DLD1 (cell line): ENCODE data around the gene EEFSEC.

Source experiments
- in situ Hi-C: cut with HindIII; loops from 2 replicates; pipeline ENCODE4 v1.10.0; 2017; ENCODE audit warnings: low sequenced_read_pairs

The EEFSEC gene

DNA sequence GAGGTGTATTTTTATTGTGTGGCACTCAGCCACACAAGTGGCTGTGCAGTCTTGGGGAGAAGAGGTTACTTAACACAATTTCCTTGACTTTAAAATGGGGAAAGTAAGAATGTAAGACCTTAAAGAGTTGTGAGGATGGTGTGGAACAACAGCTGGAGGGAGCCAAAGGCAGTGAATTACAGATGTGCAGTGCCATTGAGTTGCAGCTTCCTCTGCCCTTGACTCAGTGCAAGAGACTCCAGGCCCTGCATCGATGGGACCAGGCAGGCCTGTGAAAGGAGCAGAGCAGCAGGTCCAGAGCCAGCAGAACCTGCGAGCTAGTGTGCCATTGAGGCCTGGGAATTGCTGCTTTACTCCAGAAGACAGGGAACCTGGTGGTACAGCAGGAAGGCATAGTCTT is 27.2 kb downstream of the EEFSEC start:
- in situ Hi-C loops: no loop called here

GRCh38 chr3:128180913-128181312 is 27.6 kb downstream of the EEFSEC start:
- in situ Hi-C loops: no loop called here

DNA sequence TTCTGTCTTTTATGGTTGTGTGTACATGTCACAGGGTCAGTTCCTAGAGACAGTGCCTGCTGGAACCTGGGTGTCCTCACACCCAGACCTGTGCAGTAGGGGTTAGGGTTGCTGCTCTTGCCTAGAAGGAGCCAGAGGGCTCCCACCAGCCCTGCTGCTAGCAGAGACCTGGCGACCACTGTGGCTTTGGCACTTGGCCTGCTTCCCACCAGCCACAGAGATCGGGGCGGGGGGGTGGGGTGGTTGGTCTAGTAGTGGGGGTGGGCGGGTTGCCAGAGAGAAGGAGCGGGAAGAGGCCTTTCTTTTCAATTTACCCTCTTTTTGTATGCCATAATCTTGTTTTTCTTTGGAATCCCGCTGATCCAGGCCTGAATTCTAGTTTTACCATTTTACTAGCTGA is 29.4 kb downstream of the EEFSEC start:
- in situ Hi-C loops: no loop called here

GRCh38 chr3:128185630-128186447 is 32.6 kb downstream of the EEFSEC start:
- in situ Hi-C loops: no loop called here

DNA sequence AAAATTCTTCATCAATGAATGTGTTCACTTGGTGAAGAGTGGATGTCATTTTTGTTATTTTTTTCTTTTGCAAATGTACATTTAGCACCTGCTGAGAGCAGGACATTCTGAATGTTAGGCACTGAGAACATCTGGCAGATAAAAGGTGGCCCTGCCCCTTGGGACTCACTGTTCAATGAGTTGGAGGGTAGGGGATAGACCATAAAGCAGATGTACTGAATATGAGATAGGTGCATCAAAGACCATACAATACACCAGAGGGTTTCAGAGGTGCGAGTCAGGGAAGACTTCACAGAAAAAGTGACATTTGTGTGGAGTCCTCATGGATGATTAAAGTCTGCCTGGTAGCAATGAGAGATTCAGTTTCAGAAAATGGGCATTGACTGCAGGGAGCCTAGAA is 34.2 kb downstream of the EEFSEC start:
- in situ Hi-C loops: no loop called here

GRCh38 chr3:128188326-128188725 is 35.0 kb downstream of the EEFSEC start:
- in situ Hi-C loops: no loop called here

DNA sequence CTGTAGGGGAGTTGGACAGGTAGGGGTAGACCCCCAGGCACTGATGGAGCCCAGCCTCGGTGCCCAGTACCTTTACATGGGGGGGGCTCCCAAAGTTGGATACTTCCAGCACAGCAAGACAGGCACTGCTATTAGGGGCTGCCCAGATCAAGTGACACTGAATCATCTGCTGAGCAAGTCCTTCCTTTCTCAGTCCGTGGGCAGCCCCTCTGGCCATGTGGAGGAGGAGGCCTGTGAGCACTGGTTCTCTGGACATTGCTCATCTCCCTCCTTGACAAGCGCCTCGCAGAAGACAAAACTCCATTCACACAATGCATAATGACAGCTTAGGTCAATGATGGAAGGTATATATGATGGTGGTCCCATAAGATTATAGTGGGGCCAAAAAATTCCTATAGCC is 35.7 kb downstream of the EEFSEC start:
- in situ Hi-C loops: no loop called here

DNA sequence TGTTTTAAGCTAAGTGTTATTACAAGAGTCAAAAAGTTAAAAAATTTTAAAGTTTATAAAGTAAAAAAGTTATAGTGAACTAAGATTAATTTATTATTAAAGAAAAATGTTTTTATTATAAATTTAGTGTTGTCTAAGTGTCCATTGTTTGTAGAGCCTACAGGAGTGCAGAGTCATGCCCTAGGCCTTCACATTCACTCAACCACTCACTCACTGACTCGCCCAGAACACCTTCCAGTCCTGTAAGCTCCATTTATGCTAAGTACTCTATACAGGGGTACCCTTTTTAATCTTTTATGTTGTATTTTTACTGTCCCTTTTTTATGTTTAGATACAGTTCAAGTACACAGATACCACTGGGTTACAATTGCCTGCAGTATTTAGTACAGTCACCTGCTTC is 37.2 kb downstream of the EEFSEC start:
- in situ Hi-C loops: no loop called here

DNA sequence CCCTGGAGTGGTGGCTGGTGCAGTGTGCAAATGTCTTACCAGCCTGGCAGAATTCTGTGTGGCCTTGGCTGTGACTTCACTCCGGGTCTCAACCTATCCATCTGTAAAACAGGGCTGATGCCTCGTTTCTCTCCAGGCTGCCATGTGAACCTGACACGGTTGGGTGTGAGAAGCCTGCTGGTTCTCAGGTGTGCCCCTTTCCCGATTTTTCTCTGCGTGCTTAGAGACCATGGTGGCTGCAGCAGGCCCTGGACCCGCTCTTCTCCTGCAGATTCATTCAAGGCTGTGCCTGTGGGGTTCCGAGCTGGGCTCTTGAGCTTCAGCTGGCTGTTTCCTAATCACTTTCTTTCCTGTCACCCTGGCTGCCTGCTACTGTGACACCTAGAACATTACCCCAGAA is 38.9 kb downstream of the EEFSEC start:
- in situ Hi-C loops: no loop called here

DNA sequence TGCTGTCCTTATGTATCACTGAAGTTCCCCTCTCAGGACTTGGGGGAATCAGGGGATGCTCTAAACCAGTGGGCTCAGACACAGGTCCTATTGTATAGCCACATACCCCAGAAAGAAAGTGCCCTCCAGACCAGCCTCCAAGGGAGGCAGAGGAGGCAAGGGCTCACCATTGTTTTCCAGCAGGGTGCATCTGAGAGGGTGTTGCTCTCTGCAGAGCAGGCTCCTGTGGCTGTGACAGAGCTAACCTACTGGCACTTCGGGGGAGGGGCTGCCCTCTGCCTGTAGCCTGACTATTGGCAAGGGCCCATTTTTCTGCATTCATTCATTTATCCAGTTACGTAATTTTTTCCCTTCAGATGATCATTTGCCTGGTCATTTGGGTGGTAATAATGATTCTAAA is 39.9 kb downstream of the EEFSEC start:
- in situ Hi-C loops: no loop called here

DNA sequence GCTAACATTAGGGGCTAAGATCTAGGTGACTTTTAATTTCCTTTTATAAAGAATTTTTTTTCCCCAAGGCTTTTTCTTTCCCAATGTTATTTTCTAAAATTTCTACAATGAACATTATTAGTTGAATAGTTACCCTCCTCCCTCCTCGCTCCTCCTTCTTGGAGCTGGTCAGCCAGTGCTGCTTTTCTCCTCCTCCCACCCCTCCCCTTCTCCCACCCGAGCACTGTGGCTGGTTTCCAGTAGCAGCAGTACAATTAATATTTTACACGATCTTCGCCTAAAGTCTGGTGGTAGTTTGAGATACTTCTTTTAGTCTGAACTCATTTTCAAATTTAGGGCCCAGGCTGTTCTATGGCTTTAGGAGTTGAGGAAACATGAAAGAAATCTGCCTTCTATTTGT is 41.6 kb downstream of the EEFSEC start:
- in situ Hi-C loops: no loop called here

DNA sequence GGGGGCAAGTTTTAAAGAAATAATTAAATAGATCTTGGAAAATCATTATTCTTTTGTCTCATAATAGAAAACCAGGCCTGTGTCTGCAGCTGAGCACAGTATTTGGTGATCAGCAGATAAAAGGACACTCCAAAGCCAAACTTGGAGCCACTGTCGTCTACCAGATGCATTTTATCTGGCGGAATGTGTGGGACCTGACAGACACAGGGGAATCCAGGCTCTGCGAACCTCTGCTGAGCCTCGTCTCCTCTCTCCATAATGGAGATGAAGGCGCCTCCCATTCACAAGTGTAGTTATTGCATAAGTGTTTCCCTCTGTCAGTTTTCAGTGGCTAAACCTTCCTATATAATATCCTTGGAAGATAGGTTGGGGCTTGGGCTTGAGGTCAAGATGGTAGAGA is 42.1 kb downstream of the EEFSEC start:
- in situ Hi-C loops: no loop called here

DNA sequence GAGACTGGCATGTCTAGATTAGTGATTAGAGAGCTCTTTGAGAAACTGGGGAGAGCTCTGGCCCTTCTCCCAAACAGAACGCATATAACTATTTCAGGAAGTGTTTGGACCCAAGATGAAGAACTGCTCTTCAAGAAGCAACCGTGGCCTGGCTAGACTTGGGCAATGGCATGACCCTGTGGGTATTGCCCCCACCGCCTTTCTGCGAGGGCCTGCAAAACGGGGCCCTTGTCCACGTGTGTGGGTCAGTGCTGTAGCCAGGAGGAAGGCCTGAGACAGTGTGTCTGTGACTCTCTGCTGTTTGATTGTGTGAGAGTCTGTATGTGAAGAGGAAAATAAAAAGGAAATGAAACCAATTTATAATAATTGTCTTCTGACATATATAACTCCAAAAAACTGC is 42.5 kb downstream of the EEFSEC start:
- in situ Hi-C loops: no loop called here

GRCh38 chr3:128196647-128197046 is 43.4 kb downstream of the EEFSEC start:
- in situ Hi-C loops: no loop called here

- in situ Hi-C loops: no loop called here
Measured at GRCh38 chr3:128197855-128198254, 44.6 kb downstream of the EEFSEC start.

DNA sequence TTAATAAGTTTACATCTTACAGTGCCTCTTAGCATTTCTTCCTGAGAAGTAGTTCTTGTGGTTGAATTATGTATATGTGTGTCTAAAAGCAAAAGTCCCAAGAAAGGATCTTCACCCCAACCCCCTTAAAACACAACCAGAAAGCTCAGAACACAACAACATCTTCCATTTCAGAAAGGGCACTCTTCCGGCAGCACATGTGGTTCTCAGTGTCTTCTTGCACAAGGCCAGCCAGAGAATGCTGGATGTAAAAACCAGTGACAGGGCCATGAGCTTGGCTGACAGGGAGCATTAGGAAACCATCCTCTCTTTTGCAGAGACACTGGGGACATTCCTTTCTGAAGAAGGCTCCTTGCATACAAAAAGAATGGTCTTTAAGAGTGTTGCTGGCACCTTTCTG is 45.0 kb downstream of the EEFSEC start:
- in situ Hi-C loops: no loop called here

GRCh38 chr3:128199110-128199509 is 45.8 kb downstream of the EEFSEC start:
- in situ Hi-C loops: no loop called here

GRCh38 chr3:128201158-128201755 is 48.0 kb downstream of the EEFSEC start:
- in situ Hi-C loops: no loop called here

GRCh38 chr3:128203169-128203568 is 49.9 kb downstream of the EEFSEC start:
- in situ Hi-C loops: no loop called here

- in situ Hi-C loops: no loop called here
Measured at GRCh38 chr3:128205558-128206145, 52.4 kb downstream of the EEFSEC start.

DNA sequence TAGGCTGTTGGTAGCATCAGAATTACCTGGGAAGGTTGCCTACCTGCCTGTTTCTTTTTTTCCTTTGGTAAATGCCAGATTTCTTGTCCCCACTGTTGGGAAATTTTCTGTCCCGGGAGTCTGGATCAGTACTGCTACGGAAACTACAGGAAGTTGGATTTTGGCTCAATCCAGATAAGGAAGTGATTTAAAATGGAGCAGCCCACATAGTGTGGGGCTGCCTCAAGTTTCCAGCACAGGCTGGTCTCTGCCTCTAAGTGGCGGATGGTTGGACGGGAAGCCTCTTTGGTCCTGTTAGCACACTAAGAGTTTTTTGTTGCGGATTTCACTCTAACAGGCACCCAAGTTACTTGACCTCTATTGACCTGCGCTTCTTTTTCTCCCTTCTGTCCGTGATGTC is 54.7 kb downstream of the EEFSEC start:
- in situ Hi-C loops: no loop called here

DNA sequence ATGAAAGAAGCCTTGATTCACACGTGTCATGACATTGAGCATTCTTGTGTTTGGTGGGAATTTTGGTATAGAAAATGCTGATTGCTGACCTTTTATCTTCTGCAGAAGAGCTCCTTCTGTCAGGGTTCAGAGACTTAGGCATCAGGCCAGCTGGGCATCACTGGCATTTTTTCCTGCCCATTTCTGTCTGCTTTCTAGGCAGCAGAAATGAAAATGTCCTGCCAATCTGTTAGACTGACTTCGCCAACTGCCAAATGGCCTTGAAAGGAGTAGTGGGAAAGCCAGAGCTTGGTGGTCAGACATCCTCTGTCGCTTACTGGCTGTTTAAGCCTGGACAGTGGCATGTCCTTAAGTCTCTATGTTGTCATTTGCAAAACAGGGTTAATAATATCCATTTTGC is 57.4 kb downstream of the EEFSEC start:
- in situ Hi-C loops: no loop called here
